ENCODE results near the gene AP5B1. TPM values are rescaled to one million over a fixed set of nuclear protein-coding genes. Genes with fewer than 3 reads are reported as not detected.
A peak's percentile ranks its signal among the peaks of the same experiment; 100 is the strongest.

AP5B1 gene
- total RNA-seq, 4 donors from 2014 or later: 15.4 to 32.8 (median 30.9) TPM

DNA sequence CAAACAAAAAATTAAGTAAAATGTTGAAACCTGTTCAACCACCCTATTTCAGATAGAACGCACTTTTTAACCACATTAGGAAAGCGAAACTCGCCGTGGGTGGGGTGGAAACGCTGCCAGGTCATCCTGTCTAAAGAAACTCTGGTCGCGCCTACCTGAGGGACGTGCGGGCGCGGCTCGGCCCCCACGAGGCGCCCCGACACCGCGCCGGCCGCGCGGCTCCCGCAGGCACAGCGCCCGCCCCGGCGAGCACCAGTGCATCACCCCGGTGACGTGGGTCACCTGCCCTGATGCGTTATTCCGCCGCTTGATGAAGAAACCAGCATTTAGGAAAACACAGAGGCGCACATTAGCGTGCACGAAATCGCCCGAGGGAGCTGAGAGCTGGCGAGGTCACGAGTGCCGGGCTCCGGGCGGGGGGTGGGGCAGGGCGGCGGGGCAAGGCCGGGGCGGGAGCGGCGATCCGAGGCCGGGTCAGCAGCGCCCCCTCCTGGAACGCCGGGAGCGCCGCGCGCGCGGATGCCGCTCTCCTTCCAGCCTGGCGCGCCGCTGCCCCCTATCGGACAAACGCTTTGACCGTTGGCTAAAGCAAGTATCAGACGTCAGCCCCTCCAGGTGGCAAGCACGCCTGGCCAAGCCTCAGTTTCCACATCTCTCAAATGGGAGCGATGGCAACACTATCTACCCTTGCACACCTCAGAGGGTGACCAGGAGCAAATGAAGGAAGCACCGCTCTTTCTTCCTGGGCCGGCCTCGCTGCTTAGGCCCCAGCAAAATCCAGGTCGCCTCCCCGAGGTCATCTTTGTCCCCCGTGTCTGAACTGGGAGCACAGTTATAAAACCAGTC, 37.3 kb upstream of the AP5B1 start:
- TF ChIP-seq, protein P1, sequence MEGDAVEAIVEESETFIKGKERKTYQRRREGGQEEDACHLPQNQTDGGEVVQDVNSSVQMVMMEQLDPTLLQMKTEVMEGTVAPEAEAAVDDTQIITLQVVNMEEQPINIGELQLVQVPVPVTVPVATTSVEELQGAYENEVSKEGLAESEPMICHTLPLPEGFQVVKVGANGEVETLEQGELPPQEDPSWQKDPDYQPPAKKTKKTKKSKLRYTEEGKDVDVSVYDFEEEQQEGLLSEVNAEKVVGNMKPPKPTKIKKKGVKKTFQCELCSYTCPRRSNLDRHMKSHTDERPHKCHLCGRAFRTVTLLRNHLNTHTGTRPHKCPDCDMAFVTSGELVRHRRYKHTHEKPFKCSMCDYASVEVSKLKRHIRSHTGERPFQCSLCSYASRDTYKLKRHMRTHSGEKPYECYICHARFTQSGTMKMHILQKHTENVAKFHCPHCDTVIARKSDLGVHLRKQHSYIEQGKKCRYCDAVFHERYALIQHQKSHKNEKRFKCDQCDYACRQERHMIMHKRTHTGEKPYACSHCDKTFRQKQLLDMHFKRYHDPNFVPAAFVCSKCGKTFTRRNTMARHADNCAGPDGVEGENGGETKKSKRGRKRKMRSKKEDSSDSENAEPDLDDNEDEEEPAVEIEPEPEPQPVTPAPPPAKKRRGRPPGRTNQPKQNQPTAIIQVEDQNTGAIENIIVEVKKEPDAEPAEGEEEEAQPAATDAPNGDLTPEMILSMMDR (IDR thresholded peaks at IDR 0.05): peak in 2 of 3 donors; percentile 86 to 91
- DNase-seq (ENCODE audit: low spot score) (peak; percentile 98), ATAC-seq (ENCODE audit: low FRiP score) (peak; percentile 93)

DNA sequence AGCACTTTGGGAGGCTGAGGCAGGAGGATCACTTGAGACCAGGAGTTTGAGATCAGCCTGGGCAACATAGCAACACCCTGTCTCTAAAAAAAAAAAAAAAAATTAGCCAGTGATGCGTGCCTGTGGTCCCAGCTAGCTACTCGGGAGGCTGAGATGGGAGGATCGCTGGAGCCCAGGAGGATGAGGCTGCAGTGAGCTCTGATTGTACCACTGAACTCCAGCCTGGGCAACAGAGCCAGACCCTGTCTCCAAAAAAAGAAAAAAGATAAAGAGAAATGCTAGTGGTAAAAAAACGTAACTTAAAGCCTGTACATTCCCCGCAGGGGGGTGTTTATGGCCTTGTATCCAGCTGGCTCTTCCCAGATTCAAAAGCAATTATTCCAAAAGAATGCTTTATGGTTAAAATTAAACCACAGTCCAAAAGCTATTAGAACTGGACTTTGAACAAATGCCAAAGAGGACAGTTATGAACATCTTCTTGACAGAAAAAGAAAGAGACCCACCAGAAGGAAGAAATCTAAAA, 36.6 kb upstream of the AP5B1 start:
- TF ChIP-seq, protein P1 (IDR thresholded peaks at IDR 0.05): no peak
- DNase-seq (ENCODE audit: low spot score) (no peak), ATAC-seq (ENCODE audit: low FRiP score) (no peak)

DNA sequence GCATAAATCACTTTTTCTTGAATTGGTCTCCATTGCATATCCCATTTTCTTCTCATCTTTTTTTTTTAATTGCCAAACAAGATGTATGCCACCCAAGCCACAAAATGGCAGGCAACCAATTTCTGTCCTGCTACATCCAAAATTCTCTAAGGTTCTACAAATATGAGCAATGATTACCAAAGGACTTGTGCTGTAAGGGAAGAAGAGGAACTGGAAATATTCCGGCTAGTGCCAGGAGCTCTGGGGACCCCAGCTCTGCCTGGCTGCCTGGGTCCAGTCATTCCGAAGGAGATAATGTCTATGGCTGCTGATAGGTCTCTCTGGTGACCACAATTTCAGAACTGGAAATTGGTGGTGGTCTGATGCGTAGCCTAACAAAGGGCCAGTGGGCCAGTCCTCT, 35.9 kb upstream of the AP5B1 start:
- no peak for DNase-seq (ENCODE audit: low spot score)
- TF ChIP-seq, protein P1 (IDR thresholded peaks at IDR 0.05): no peak
- ATAC-seq (ENCODE audit: low FRiP score): no peak

DNA sequence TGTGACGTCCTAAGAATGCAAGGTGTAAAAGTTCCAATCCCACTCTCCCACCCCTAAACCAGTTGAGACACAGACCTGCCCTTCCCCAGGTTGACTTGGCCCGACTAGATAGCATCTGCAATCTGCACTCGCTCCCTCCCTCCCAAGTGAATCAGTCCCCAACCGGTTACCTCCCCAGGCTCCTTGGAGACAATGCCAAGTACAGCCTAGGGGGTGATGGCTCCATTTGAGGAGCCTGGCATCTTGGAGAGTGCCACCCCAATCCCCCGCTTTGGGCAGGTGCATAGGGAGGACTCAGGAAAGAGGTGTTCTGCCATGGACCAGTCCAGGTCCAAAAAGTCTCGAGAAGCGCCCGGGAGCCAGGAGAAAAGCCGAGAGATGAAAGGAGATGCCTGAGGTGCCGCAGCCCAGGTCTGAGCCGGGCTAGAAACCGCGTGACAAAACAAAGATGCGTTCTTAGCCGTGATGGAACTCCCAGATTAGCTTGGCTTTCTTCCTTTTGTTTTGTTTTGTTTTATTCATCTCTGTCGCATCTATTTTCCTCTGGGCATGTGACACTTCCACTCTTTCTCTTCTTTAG, 34.3 kb upstream of the AP5B1 start:
- DNase-seq (ENCODE audit: low spot score): no peak
- TF ChIP-seq, protein P1 (IDR thresholded peaks at IDR 0.05): no peak
- ATAC-seq (ENCODE audit: low FRiP score): no peak

DNA sequence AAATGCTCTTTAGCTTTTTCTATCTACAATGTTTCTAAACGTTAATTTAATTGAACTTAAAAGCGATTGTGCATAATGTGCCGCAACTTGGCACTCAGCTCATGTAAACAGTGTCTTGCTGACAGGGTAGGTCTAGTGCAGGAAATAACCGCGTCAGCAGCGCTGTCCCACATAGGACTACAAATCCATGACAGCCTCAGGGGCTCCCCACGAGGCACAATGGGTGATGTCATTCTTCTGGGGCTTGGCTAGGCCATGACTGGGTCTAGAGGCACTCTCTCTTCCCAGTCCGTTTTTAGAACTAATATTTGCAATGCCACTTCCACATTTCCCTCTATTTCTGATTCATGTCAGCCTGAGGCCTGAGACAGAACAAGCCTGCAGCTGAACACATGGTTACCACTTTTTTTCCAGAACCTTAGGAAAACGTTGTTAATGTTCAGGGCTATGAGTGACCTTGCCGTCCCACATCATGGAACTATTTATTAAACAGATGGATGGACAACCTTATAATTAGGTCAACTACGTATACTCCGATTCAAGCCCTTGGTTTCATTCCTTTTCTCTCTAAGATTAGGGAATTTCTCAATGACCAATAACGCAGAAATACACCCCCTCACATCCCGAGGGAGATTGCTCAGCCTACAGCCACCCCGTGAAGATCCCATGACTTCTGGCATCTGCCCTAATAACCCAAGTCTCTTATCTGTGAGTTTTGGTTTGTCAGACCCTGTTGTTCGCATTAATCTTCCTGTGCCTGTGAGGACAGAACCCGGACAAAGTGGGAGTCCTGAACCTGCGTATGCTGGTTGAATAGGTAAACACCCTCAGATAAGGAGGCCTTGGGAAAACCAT, 33.6 kb upstream of the AP5B1 start:
- peak; percentile 33 for ATAC-seq (ENCODE audit: low FRiP score)
- TF ChIP-seq, protein P1 (IDR thresholded peaks at IDR 0.05): no peak
- DNase-seq (ENCODE audit: low spot score): peak; percentile 47

DNA sequence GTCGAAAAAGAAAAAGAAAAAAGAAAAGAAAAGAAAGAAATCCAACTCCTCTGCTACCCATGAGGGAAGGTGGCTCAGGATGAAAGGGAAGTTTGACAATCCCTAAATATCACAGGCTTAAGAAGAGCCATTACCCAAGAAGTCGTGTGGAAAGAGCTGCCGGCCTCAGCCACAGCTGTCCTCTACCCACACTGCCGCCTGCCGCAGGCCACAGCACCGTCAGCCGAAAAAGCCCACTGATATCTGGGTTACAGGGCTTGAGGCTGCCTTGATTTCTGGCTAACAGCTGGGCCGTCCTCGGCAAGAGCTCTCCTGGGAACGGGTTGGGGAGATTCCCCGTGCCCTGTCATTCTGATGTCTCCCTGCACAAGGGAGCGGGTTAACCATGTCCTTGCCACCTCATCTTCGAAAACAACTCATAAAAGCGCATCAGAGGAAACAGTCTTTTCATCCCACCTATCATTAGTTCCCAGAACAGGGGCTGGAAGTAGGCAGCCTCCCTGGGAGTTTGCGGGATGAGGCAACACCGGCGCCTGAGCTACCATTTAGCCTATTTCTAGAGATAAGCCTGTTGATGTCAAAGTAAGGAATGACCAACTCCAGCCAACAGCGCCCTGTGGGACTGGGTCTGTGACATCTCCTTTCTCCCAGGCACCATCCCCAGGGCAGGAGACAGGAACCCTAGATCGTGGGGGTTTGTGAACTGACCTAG, 31.1 kb upstream of the AP5B1 start:
- ATAC-seq (ENCODE audit: low FRiP score): no peak
- TF ChIP-seq, protein P1 (IDR thresholded peaks at IDR 0.05): no peak
- DNase-seq (ENCODE audit: low spot score): no peak

Data from omental fat pad (tissue), 4 donors.